ENCODE measurements around the gene ST6GALNAC3.
A peak's percentile ranks its signal among the peaks of the same experiment; 100 is the strongest.
"Not testable (repeated sequence)": the region's sequence is repeated elsewhere in the genome, so short reads cannot be mapped to it uniquely, and the experiment has no call there.

The ST6GALNAC3 gene

GRCh38 chr1:76290271-76290670 lies 215.7 kb downstream of the ST6GALNAC3 start:
- no peak for DNase-seq (ENCODE audit: low spot score)

GRCh38 chr1:76291191-76291590 lies 216.6 kb downstream of the ST6GALNAC3 start:
- DNase-seq (ENCODE audit: low spot score): no peak

- DNase-seq (ENCODE audit: low spot score): no peak
Observed at GRCh38 chr1:76291737-76292136, 217.2 kb downstream of the ST6GALNAC3 start.

GRCh38 chr1:76292418-76293184 lies 218.1 kb downstream of the ST6GALNAC3 start:
- no peak for DNase-seq (ENCODE audit: low spot score)

- no peak for DNase-seq (ENCODE audit: low spot score)
Observed at GRCh38 chr1:76293831-76294230, 219.3 kb downstream of the ST6GALNAC3 start.

- DNase-seq (ENCODE audit: low spot score): no peak
Observed at GRCh38 chr1:76294482-76295194, 220.1 kb downstream of the ST6GALNAC3 start.

GRCh38 chr1:76298399-76298798 lies 223.9 kb downstream of the ST6GALNAC3 start:
- DNase-seq (ENCODE audit: low spot score): no peak

GRCh38 chr1:76299036-76299435 lies 224.5 kb downstream of the ST6GALNAC3 start:
- DNase-seq (ENCODE audit: low spot score): no peak

- no peak for DNase-seq (ENCODE audit: low spot score)
Observed at GRCh38 chr1:76300556-76300955, 226.0 kb downstream of the ST6GALNAC3 start.

GRCh38 chr1:76302711-76303339 lies 228.3 kb downstream of the ST6GALNAC3 start:
- DNase-seq (ENCODE audit: low spot score): no peak

- DNase-seq (ENCODE audit: low spot score): no peak
Observed at GRCh38 chr1:76303340-76303717, 228.8 kb downstream of the ST6GALNAC3 start.

- DNase-seq (ENCODE audit: low spot score): no peak
Observed at GRCh38 chr1:76313304-76313703, 238.8 kb downstream of the ST6GALNAC3 start.

GRCh38 chr1:76314730-76315129 lies 240.2 kb downstream of the ST6GALNAC3 start:
- no peak for DNase-seq (ENCODE audit: low spot score)

- DNase-seq (ENCODE audit: low spot score): no peak
Observed at GRCh38 chr1:76317299-76317900, 242.9 kb downstream of the ST6GALNAC3 start.

GRCh38 chr1:76330991-76331603 lies 256.6 kb downstream of the ST6GALNAC3 start:
- peak; percentile 6 for DNase-seq (ENCODE audit: low spot score)

- no peak for DNase-seq (ENCODE audit: low spot score)
Observed at GRCh38 chr1:76335882-76336281, 261.3 kb downstream of the ST6GALNAC3 start.

GRCh38 chr1:76336931-76337371 lies 262.4 kb downstream of the ST6GALNAC3 start:
- DNase-seq (ENCODE audit: low spot score): no peak

GRCh38 chr1:76337542-76338219 lies 263.1 kb downstream of the ST6GALNAC3 start:
- DNase-seq (ENCODE audit: low spot score): no peak

GRCh38 chr1:76340056-76340455 lies 265.5 kb downstream of the ST6GALNAC3 start:
- no peak for DNase-seq (ENCODE audit: low spot score)

- not testable (repeated sequence) for DNase-seq (ENCODE audit: low spot score)
Observed at GRCh38 chr1:76341816-76342215, 267.3 kb downstream of the ST6GALNAC3 start.

GRCh38 chr1:76343356-76343755 lies 268.8 kb downstream of the ST6GALNAC3 start:
- no peak for DNase-seq (ENCODE audit: low spot score)
